KMS-11 (cell line): ENCODE results near the gene SNX1.

Source experiments
- H2AFZ ChIP-seq: fragments of 200-600 bp; sonication (generic); 2 replicates; pipeline ENCODE4 v1.6.1; 2016; ENCODE audit warnings: antibody characterized with exemption, mixed run types, low read depth
- H3K27ac ChIP-seq: fragments of 200-600 bp; sonication (generic); 2 replicates; pipeline ENCODE4 v1.6.1; 2016; ENCODE audit warnings: mild to moderate bottlenecking, mixed run types
- H3K27me3 ChIP-seq: fragments of 200-600 bp; sonication (generic); 2 replicates; pipeline ENCODE4 v1.6.1; 2017; ENCODE audit warnings: mild to moderate bottlenecking, low read depth, mixed run types, moderate library complexity; ENCODE audit not compliant: insufficient read depth
- H3K36me3 ChIP-seq: fragments of 200-600 bp; sonication (generic); 2 replicates; pipeline ENCODE4 v1.6.1; 2017; ENCODE audit warnings: mild to moderate bottlenecking, mixed run types; ENCODE audit not compliant: insufficient read depth
- H3K4me1 ChIP-seq: fragments of 200-600 bp; sonication (generic); 2 replicates; pipeline ENCODE4 v1.6.1; 2016; ENCODE audit warnings: mild to moderate bottlenecking, low read depth, mixed run types; ENCODE audit not compliant: poor library complexity, severe bottlenecking
- H3K4me2 ChIP-seq: fragments of 200-600 bp; sonication (generic); 2 replicates; pipeline ENCODE4 v1.7.0; 2016; ENCODE audit warnings: mild to moderate bottlenecking, mixed run types
- H3K4me3 ChIP-seq: fragments of 200-600 bp; sonication (generic); IDR thresholded peaks from 2 replicates; pipeline ENCODE4 v1.6.1; 2017; ENCODE audit warnings: low read depth, low read length, mixed read lengths; ENCODE audit not compliant: insufficient read depth
- H3K79me2 ChIP-seq: fragments of 200-600 bp; sonication (generic); 2 replicates; pipeline ENCODE4 v1.6.1; 2016; ENCODE audit warnings: low read depth, mixed run types; ENCODE audit not compliant: insufficient read depth
- H3K9ac ChIP-seq: fragments of 200-600 bp; sonication (generic); 2 replicates; pipeline ENCODE4 v1.6.1; 2016; ENCODE audit warnings: mild to moderate bottlenecking, mixed run types
- H4K20me1 ChIP-seq: fragments of 200-600 bp; sonication (generic); 2 replicates; pipeline ENCODE4 v1.6.1; 2016; ENCODE audit warnings: mild to moderate bottlenecking, mixed run types; ENCODE audit not compliant: insufficient read depth
- TF ChIP-seq, protein P1 (sequence below): fragments of 200-600 bp; sonication (generic); conservative IDR thresholded peaks from 2 replicates; pipeline ENCODE4 v1.6.1; 2017; ENCODE audit warnings: low read depth, mild to moderate bottlenecking, antibody characterized with exemption, low read length, moderate library complexity, mixed read lengths

Gene SNX1

GRCh38 chr15:64092864-64093626 lies 2.7 kb upstream of the SNX1 start:
- Histone ChIP-seq H4K20me1 (no peaks in the 10 kb centered on the region), H3K27me3 (no peaks in the 10 kb centered on the region), H3K79me2 (peaks cover 48% of the 10 kb centered on the region), H3K4me3 (no peak overlapping the region), H2AFZ (peak overlapping the region; percentile 43; the same call in 1 of the 2 replicates), H3K4me1 (peaks cover 43% of the 10 kb centered on the region), H3K4me2 (peak overlapping the region; percentile 89), H3K9ac (peak overlapping the region; percentile 70), H3K36me3 (no peaks in the 10 kb centered on the region), H3K27ac (peak overlapping the region; percentile 74)
- TF ChIP-seq, protein P1, sequence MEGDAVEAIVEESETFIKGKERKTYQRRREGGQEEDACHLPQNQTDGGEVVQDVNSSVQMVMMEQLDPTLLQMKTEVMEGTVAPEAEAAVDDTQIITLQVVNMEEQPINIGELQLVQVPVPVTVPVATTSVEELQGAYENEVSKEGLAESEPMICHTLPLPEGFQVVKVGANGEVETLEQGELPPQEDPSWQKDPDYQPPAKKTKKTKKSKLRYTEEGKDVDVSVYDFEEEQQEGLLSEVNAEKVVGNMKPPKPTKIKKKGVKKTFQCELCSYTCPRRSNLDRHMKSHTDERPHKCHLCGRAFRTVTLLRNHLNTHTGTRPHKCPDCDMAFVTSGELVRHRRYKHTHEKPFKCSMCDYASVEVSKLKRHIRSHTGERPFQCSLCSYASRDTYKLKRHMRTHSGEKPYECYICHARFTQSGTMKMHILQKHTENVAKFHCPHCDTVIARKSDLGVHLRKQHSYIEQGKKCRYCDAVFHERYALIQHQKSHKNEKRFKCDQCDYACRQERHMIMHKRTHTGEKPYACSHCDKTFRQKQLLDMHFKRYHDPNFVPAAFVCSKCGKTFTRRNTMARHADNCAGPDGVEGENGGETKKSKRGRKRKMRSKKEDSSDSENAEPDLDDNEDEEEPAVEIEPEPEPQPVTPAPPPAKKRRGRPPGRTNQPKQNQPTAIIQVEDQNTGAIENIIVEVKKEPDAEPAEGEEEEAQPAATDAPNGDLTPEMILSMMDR: 0 out of 2 replicates have a peak, but pooled peaks have one; percentile 30

GRCh38 chr15:64093627-64094417 lies 2.0 kb upstream of the SNX1 start, which contains the start of gene CIAO2A:
TSS of gene CIAO2A (minus strand) at chr15:64093838. CDS start at chr15:64093768, 70 bp downstream.
- peaks cover 56% of the 10 kb centered on the region for H3K79me2 ChIP-seq
- no peak within 1 kb of the TSS for H3K4me3 ChIP-seq
- TF ChIP-seq, protein P1: no peak
- no peaks in the 10 kb centered on the region for H3K27me3 ChIP-seq
- H3K36me3 ChIP-seq: no peaks in the 10 kb centered on the region
- peak within 1 kb of the TSS; percentile 89 for H3K4me2 ChIP-seq
- H3K9ac ChIP-seq: peak within 1 kb of the TSS; percentile 70
- H4K20me1 ChIP-seq: no peaks in the 10 kb centered on the region
- peaks cover 45% of the 10 kb centered on the region for H3K4me1 ChIP-seq
- H3K27ac ChIP-seq: peak within 1 kb of the TSS; percentile 74
- H2AFZ ChIP-seq: peak within 1 kb of the TSS; percentile 43

- H4K20me1 ChIP-seq: no peaks in the 10 kb centered on the region
- peak overlapping the region; percentile 59; the same call in 1 of the 2 replicates for H2AFZ ChIP-seq
- no peak overlapping the region for H3K27ac ChIP-seq
- peaks cover 42% of the 10 kb centered on the region for H3K4me1 ChIP-seq
- TF ChIP-seq, protein P1: no peak
- H3K4me3 ChIP-seq: no peak overlapping the region
- H3K79me2 ChIP-seq: peaks cover 60% of the 10 kb centered on the region
- H3K4me2 ChIP-seq: peak overlapping the region; percentile 93
- no peaks in the 10 kb centered on the region for H3K36me3 ChIP-seq
- H3K9ac ChIP-seq: no peak overlapping the region; the same call in 1 of the 2 replicates
- H3K27me3 ChIP-seq: no peaks in the 10 kb centered on the region
Measured at GRCh38 chr15:64095431-64095794, 369 bp upstream of the SNX1 start.

GRCh38 chr15:64096668-64097384 lies 1.0 kb downstream of the SNX1 start:
- Histone ChIP-seq H3K9ac (peak overlapping the region; percentile 71; the same call in 1 of the 2 replicates), H3K79me2 (peaks cover 66% of the 10 kb centered on the region; the same call in 1 of the 2 replicates), H2AFZ (peak overlapping the region; percentile 59; the same call in 1 of the 2 replicates), H4K20me1 (no peaks in the 10 kb centered on the region), H3K27ac (no peak overlapping the region; the same call in 1 of the 2 replicates), H3K4me1 (peaks cover 36% of the 10 kb centered on the region), H3K4me2 (peak overlapping the region; percentile 93), H3K36me3 (no peaks in the 10 kb centered on the region), H3K4me3 (no peak overlapping the region), H3K27me3 (no peaks in the 10 kb centered on the region)
- TF ChIP-seq, protein P1: no peak
